ENCODE measurements around the gene JUND. TPM values are rescaled to one million over a fixed set of nuclear protein-coding genes. Genes with fewer than 3 reads are reported as not detected.

JUND gene
- polyA plus RNA-seq, result 17.2 to 36.7 TPM (median 20.7 TPM) in 3 replicates
- polyA plus RNA-seq (2011; ENCODE audit: low read depth), result 36.2 TPM
- 13.4 and 56.6 TPM in 2 replicates for polyA plus RNA-seq (2011; cell fraction: cytosol; rRNA removed)
- polyA plus RNA-seq (2011; cell fraction: nucleus; rRNA removed), result 31.1 and 77.4 TPM in 2 replicates
- 25.3 and 35.2 TPM in 2 replicates for polyA plus RNA-seq (2012; ENCODE audit: low replicate concordance)
- 8.8 to 21.5 TPM (median 11.9 TPM) in 3 replicates for polyA minus RNA-seq
- 116 TPM for polyA minus RNA-seq (2011; cell fraction: cytosol; rRNA and poly(A)+ RNA removed)
- 81.8 and 91.2 TPM in 2 replicates for polyA minus RNA-seq (2011; cell fraction: nucleus; rRNA and poly(A)+ RNA removed)

GRCh38 chr19:18281082-18282020, at the start of gene JUND:
JUND (minus strand) TSS chr19:18281622; CDS start chr19:18281484, 138 bp downstream.
- dilution Hi-C loops (cut with MboI; ENCODE audit: extremely low pct_ligation_motif_present, low sequenced_read_pairs), result no loop called here

GRCh38 chr19:18330868-18331267, 49.4 kb upstream of the JUND start:
- no peak for TF ChIP-seq CTCF (optimal IDR thresholded peaks at IDR 0.05 in 1 of 3, IDR thresholded peaks at IDR 0.05 in 1 of 3, conservative IDR thresholded peaks at IDR 0.05 in 1 of 3; ENCODE audit: extremely low read depth in 1 of 3, insufficient read depth in 2 of 3, low read length in 3 of 3)
- TF ChIP-seq EZH2 (IDR thresholded peaks at IDR 0.05; ENCODE audit: low read length), result no peak
- no peaks in the 10 kb centered on the region for H3K9me1 ChIP-seq (ENCODE audit: control insufficient read depth, extremely low read depth, insufficient read depth, low read length)

More at GRCh38 chr19:18281082-18282020, at the start of gene JUND:
- DNase-seq (ENCODE audit: low read depth, low spot score), result peak; percentile 85
- Histone ChIP-seq H2AFZ (ENCODE audit: control insufficient read depth, low read length) (peak within 1 kb of the TSS; percentile 57), H3K4me1 (ENCODE audit: control insufficient read depth, extremely low read depth, insufficient read depth, low read length) (peaks cover 19% of the 10 kb centered on the region), H3K36me3 (ENCODE audit: control insufficient read depth in 2 of 2, extremely low read depth in 1 of 2, insufficient read depth in 2 of 2, low read length in 2 of 2) (peaks cover 1 to 8% of the 10 kb centered on the region in 2 experiments), H3K4me3 (ENCODE audit: control insufficient read depth in 2 of 3, extremely low read depth in 1 of 3, insufficient read depth in 2 of 3, low read depth in 1 of 3, low read length in 3 of 3) (peak within 1 kb of the TSS; percentile 69 to 78 (median 76)), H3K4me2 (ENCODE audit: control insufficient read depth, extremely low read depth, insufficient read depth, low read depth, low read length) (peak within 1 kb of the TSS; percentile 94), H3K27me3 (ENCODE audit: control insufficient read depth, extremely low read depth, insufficient read depth, low read length) (no peaks in the 10 kb centered on the region), H3K9me3 (ENCODE audit: control insufficient read depth, low read depth, low read length) (no peaks in the 10 kb centered on the region), H3K79me2 (ENCODE audit: control insufficient read depth, insufficient read depth, low read length) (peaks cover 23% of the 10 kb centered on the region), H3K9ac (ENCODE audit: control insufficient read depth, extremely low read depth, insufficient read depth, low read length) (peak within 1 kb of the TSS; percentile 96), H4K20me1 (ENCODE audit: control insufficient read depth, extremely low read depth, insufficient read depth, low read length) (peaks cover 9% of the 10 kb centered on the region), H3K9me1 (ENCODE audit: control insufficient read depth, extremely low read depth, insufficient read depth, low read length) (peaks cover 2% of the 10 kb centered on the region), H3K27ac (ENCODE audit: control insufficient read depth, insufficient read depth, low read length) (peak within 1 kb of the TSS; percentile 98)
- FAIRE-seq, result no peak
- no peak for TF ChIP-seq EZH2 (IDR thresholded peaks at IDR 0.05; ENCODE audit: low read length)
- no peak for TF ChIP-seq CTCF (optimal IDR thresholded peaks at IDR 0.05 in 1 of 3, IDR thresholded peaks at IDR 0.05 in 1 of 3, conservative IDR thresholded peaks at IDR 0.05 in 1 of 3; ENCODE audit: extremely low read depth in 1 of 3, insufficient read depth in 2 of 3, low read length in 3 of 3)

More at GRCh38 chr19:18330868-18331267, 49.4 kb upstream of the JUND start:
- no peaks in the 10 kb centered on the region for H3K27me3 ChIP-seq (ENCODE audit: control insufficient read depth, extremely low read depth, insufficient read depth, low read length)
- H2AFZ ChIP-seq (ENCODE audit: control insufficient read depth, low read length), result no peak overlapping the region
- H3K4me3 ChIP-seq (ENCODE audit: control insufficient read depth in 2 of 3, extremely low read depth in 1 of 3, insufficient read depth in 2 of 3, low read depth in 1 of 3, low read length in 3 of 3), result no peak overlapping the region
- no peaks in the 10 kb centered on the region for H4K20me1 ChIP-seq (ENCODE audit: control insufficient read depth, extremely low read depth, insufficient read depth, low read length)
- no peak overlapping the region for H3K27ac ChIP-seq (ENCODE audit: control insufficient read depth, insufficient read depth, low read length)
- FAIRE-seq (no peak), DNase-seq (ENCODE audit: low read depth, low spot score) (no peak)
- no peaks in the 10 kb centered on the region for H3K36me3 ChIP-seq (ENCODE audit: control insufficient read depth in 2 of 2, extremely low read depth in 1 of 2, insufficient read depth in 2 of 2, low read length in 2 of 2)
- H3K4me2 ChIP-seq (ENCODE audit: control insufficient read depth, extremely low read depth, insufficient read depth, low read depth, low read length), result no peak overlapping the region
- H3K79me2 ChIP-seq (ENCODE audit: control insufficient read depth, insufficient read depth, low read length), result no peaks in the 10 kb centered on the region
- no peaks in the 10 kb centered on the region for H3K9me3 ChIP-seq (ENCODE audit: control insufficient read depth, low read depth, low read length)
- H3K4me1 ChIP-seq (ENCODE audit: control insufficient read depth, extremely low read depth, insufficient read depth, low read length), result peaks cover 13% of the 10 kb centered on the region
- dilution Hi-C loops (cut with MboI; ENCODE audit: extremely low pct_ligation_motif_present, low sequenced_read_pairs), result no loop called here
- H3K9ac ChIP-seq (ENCODE audit: control insufficient read depth, extremely low read depth, insufficient read depth, low read length), result no peak overlapping the region
